ENCODE data around the gene UNG.

- TF ChIP-seq CTCF (IDR thresholded peaks at IDR 0.05) (peak; percentile 68 to 87 (median 76)), POLR2A (IDR thresholded peaks at IDR 0.05) (no peak)
Measured at GRCh38 chr12:109134186-109134917, 37.0 kb downstream of the UNG start.
